IMR-90 (cell line): ENCODE data around the gene LLGL2. TPM values are rescaled to one million over a fixed set of nuclear protein-coding genes. Genes with fewer than 3 reads are reported as not detected.

Experiments
- ATAC-seq: fragments of 200-7000 bp; cut with Tn5 transposase; 2 replicates; pipeline ENCODE4 v1.9.1; 2020; ENCODE audit warnings: low read depth, mild to moderate bottlenecking, moderate library complexity
- BruUV-seq: library from RNA; stranded (reverse); fragments of 400-500 nt; replicated peaks from 2 replicates; lab custom pipeline; 2021; lab: Mats Ljungman, UMichigan
- CTCF ChIA-PET: fragments of 300-600 bp; formaldehyde crosslinking; extraction: SDS; loops from one replicate; lab custom pipeline; 2021; ENCODE audit warnings: antibody characterized with exemption; lab: Yijun Ruan, JAX
- POLR2A ChIA-PET: fragments of 300-600 bp; sonication (Branson Sonifier 250); formaldehyde crosslinking; loops from one replicate; lab custom pipeline; 2022; ENCODE audit warnings: antibody characterized with exemption; ENCODE audit not compliant: unreplicated experiment; lab: Charles Lee
- DNase-seq: peaks from one replicate; pipeline ENCODE4 v3.0.0; 2013
- H2AFZ ChIP-seq: replicated peaks from 2 replicates; pipeline ENCODE3; 2013; ENCODE audit warnings: low read length, mild to moderate bottlenecking; ENCODE audit not compliant: poor library complexity
- H2AK5ac ChIP-seq: 2 replicates; pipeline ENCODE4 v1.6.1; 2013; ENCODE audit warnings: low read depth, low read length, inconsistent platforms
- H2AK9ac ChIP-seq: replicated peaks from 2 replicates; pipeline ENCODE3; 2013; ENCODE audit warnings: mild to moderate bottlenecking, low read depth, low read length, moderate library complexity; ENCODE audit not compliant: poor library complexity
- H2BK120ac ChIP-seq: 2 replicates; pipeline ENCODE4 v1.6.1; 2013; ENCODE audit warnings: low read depth, low read length, inconsistent platforms
- H2BK15ac ChIP-seq: 3 replicates; pipeline ENCODE4 v1.6.1; 2013; ENCODE audit warnings: low read depth, low read length, inconsistent platforms
- H2BK20ac ChIP-seq: 2 replicates; pipeline ENCODE4 v1.6.1; 2013; ENCODE audit warnings: low read depth, mild to moderate bottlenecking, inconsistent platforms, low read length, moderate library complexity
- H2BK5ac ChIP-seq: 2 replicates; pipeline ENCODE4 v1.6.1; 2013; ENCODE audit warnings: mild to moderate bottlenecking, low read depth, low read length, inconsistent platforms; ENCODE audit not compliant: poor library complexity, severe bottlenecking
- H3K14ac ChIP-seq: replicated peaks from 2 replicates; pipeline ENCODE4 v1.6.1; 2013; ENCODE audit warnings: low read depth, low read length, inconsistent platforms
- H3K18ac ChIP-seq: 2 replicates; pipeline ENCODE4 v1.6.1; 2013; ENCODE audit warnings: low read depth, low read length, control low read depth
- H3K23ac ChIP-seq: 2 replicates; pipeline ENCODE4 v1.6.1; 2013; ENCODE audit warnings: low read depth, low read length, inconsistent platforms
- H3K27ac ChIP-seq: 2 replicates; pipeline ENCODE4 v1.5.1; 2013; ENCODE audit warnings: mild to moderate bottlenecking, control low read depth, low read length; ENCODE audit not compliant: insufficient read depth
- H3K27me3 ChIP-seq: 2 replicates; pipeline ENCODE4 v1.6.1; 2013; ENCODE audit warnings: low read length; ENCODE audit not compliant: control insufficient read depth, insufficient read depth
- H3K36me3 ChIP-seq: 2 replicates; pipeline ENCODE4 v1.6.1; 2013; ENCODE audit warnings: low read length, mixed read lengths; ENCODE audit not compliant: control insufficient read depth, insufficient read depth
- H3K4ac ChIP-seq: 2 replicates; pipeline ENCODE4 v1.6.1; 2013; ENCODE audit warnings: low read depth, low read length, inconsistent platforms
- H3K4me1 ChIP-seq: 2 replicates; pipeline ENCODE4 v1.6.1; 2013; ENCODE audit warnings: low read length, mixed read lengths; ENCODE audit not compliant: control insufficient read depth, insufficient read depth
- H3K4me2 ChIP-seq: 2 replicates; pipeline ENCODE4 v1.6.1; 2013; ENCODE audit warnings: low read depth, mild to moderate bottlenecking, control low read depth, low read length, moderate library complexity
- H3K4me3 ChIP-seq: 2 replicates; pipeline ENCODE4 v1.5.1; 2013; ENCODE audit warnings: low read depth, mild to moderate bottlenecking, control low read depth, low read length, moderate library complexity; ENCODE audit not compliant: insufficient read depth
- H3K56ac ChIP-seq: 2 replicates; pipeline ENCODE4 v1.6.1; 2013; ENCODE audit warnings: low read length, inconsistent platforms; ENCODE audit not compliant: insufficient read depth; ENCODE audit errors: extremely low read depth
- H3K79me1 ChIP-seq, 2 experiments: 2 replicates each; pipeline ENCODE4 v1.6.1; 2013; ENCODE audit warnings: low read length in 2 of 2, inconsistent platforms in 1 of 2, low read depth in 1 of 2
- H3K9ac ChIP-seq: 2 replicates; pipeline ENCODE4 v1.6.1; 2013; ENCODE audit warnings: low read depth, low read length, control low read depth
- H3K9me1 ChIP-seq: 2 replicates; pipeline ENCODE4 v1.6.1; 2013; ENCODE audit warnings: low read length, inconsistent platforms; ENCODE audit not compliant: insufficient read depth
- H3K9me3 ChIP-seq: 2 replicates; pipeline ENCODE4 v1.6.1; 2013; ENCODE audit warnings: low read length; ENCODE audit not compliant: control insufficient read depth, insufficient read depth
- H4K20me1 ChIP-seq: 2 replicates; pipeline ENCODE4 v1.6.1; 2013; ENCODE audit warnings: low read length, inconsistent platforms; ENCODE audit not compliant: insufficient read depth
- H4K5ac ChIP-seq: 2 replicates; pipeline ENCODE4 v1.6.1; 2013; ENCODE audit warnings: mild to moderate bottlenecking, low read depth, low read length, control low read depth
- H4K8ac ChIP-seq, 2 experiments: 2 replicates each; pipeline ENCODE4 v1.6.1; 2013; ENCODE audit warnings: low read depth in 2 of 2, low read length in 2 of 2, control low read depth in 1 of 2, inconsistent platforms in 1 of 2
- H4K91ac ChIP-seq: 2 replicates; pipeline ENCODE4 v1.6.1; 2013; ENCODE audit warnings: low read depth, low read length, inconsistent platforms; ENCODE audit not compliant: insufficient read depth
- BHLHE40 ChIP-seq: fragments of 150-350 bp; IDR thresholded peaks from 2 replicates; pipeline ENCODE4 v1.6.1; 2016; ENCODE audit warnings: mild to moderate bottlenecking, low read depth, low read length
- CEBPB ChIP-seq: IDR thresholded peaks from 2 replicates; pipeline ENCODE4 v1.6.1; 2012; ENCODE audit warnings: low read depth, low read length, improper control_type of control experiment
- CHD1 ChIP-seq: IDR thresholded peaks from 2 replicates; pipeline ENCODE4 v1.6.1; 2012; ENCODE audit warnings: low read depth, low read length, improper control_type of control experiment
- FOS ChIP-seq: fragments of 150-350 bp; IDR thresholded peaks from 2 replicates; pipeline ENCODE4 v1.6.1; 2016; ENCODE audit warnings: low read depth, low read length
- MAFK ChIP-seq: IDR thresholded peaks from 2 replicates; pipeline ENCODE4 v1.6.1; 2012; ENCODE audit warnings: low read depth, low read length, improper control_type of control experiment
- MAZ ChIP-seq: IDR thresholded peaks from 2 replicates; pipeline ENCODE4 v1.6.1; 2012; ENCODE audit warnings: low read depth, mild to moderate bottlenecking, low read length, improper control_type of control experiment, moderate library complexity, borderline replicate concordance
- MXI1 ChIP-seq: IDR thresholded peaks from 2 replicates; pipeline ENCODE4 v1.6.1; 2012; ENCODE audit warnings: low read depth, mild to moderate bottlenecking, low read length, moderate library complexity, borderline replicate concordance
- NFE2L2 ChIP-seq: fragments of 150-350 bp; IDR thresholded peaks from 2 replicates; pipeline ENCODE4 v1.6.1; 2016; ENCODE audit warnings: low read depth, mild to moderate bottlenecking, low read length
- POLR2A ChIP-seq: IDR thresholded peaks from 2 replicates; pipeline ENCODE4 v1.6.1; 2012; ENCODE audit warnings: mild to moderate bottlenecking, low read depth, low read length
- RAD21 ChIP-seq: IDR thresholded peaks from 2 replicates; pipeline ENCODE4 v1.6.1; 2012; ENCODE audit warnings: low read length, improper control_type of control experiment
- RCOR1 ChIP-seq: IDR thresholded peaks from 2 replicates; pipeline ENCODE4 v1.6.1; 2012; ENCODE audit warnings: mild to moderate bottlenecking, low read length, improper control_type of control experiment; ENCODE audit not compliant: insufficient replicate concordance
- RFX5 ChIP-seq: IDR thresholded peaks from 2 replicates; pipeline ENCODE4 v1.8.0; 2012; ENCODE audit warnings: low read depth, mild to moderate bottlenecking, low read length, moderate library complexity
- SMC3 ChIP-seq: fragments of 150-350 bp; IDR thresholded peaks from 2 replicates; pipeline ENCODE4 v1.6.1; 2016; ENCODE audit warnings: low read depth, mild to moderate bottlenecking, antibody characterized with exemption, low read length, moderate library complexity
- USF2 ChIP-seq: fragments of 150-350 bp; IDR thresholded peaks from 2 replicates; pipeline ENCODE4 v1.6.1; 2017; ENCODE audit warnings: mild to moderate bottlenecking, antibody characterized with exemption, low read length, low read depth
- WGBS, 2 experiments: methylation state at CpG; one replicate each; pipeline versions ENCODE4 v1.1.5 to v1.1.7; 2013; ENCODE audit warnings: missing lambda C conversion rate in 2 of 2; ENCODE audit not compliant: insufficient read length in 1 of 2; ENCODE audit errors: extremely low coverage in 2 of 2; 5-methylcytosine and 5-hydroxymethylcytosine counted together
- dilution Hi-C: fragments of 300-500 bp; cut with HindIII; formaldehyde crosslinking; loops from one replicate; pipeline ENCODE4 v1.14.3; 2018; ENCODE audit warnings: low sequenced_read_pairs; ENCODE audit not compliant: unreplicated experiment
- in situ Hi-C: fragments of 300-500 bp; cut with MboI; formaldehyde crosslinking; loops from 3 replicates; pipeline ENCODE4 v1.14.3; 2019; ENCODE audit warnings: low sequenced_read_pairs, inconsistent platforms, mixed read lengths
- intact Hi-C: fragments of 100-400 bp; cut with micrococcal nuclease; formaldehyde crosslinking; loops from 2 replicates; pipeline ENCODE4 v1.10.0; 2022
- polyA plus RNA-seq, 3 experiments: library from polyadenylated mRNA; depleted of rRNA; stranded (reverse); fragments of >200 nt; gene quantifications; 2 replicates each; pipeline ENCODE4 v1.2.3, GENCODE V29; 2012; ENCODE audit warnings: low replicate concordance in 1 of 3
- total RNA-seq: library from RNA; depleted of rRNA; stranded (reverse); fragments of >200 nt; gene quantifications from 2 replicates; pipeline ENCODE4 v1.2.3, GENCODE V29; 2012
- TF ChIP-seq, protein P1 (sequence below): conservative IDR thresholded peaks from 2 replicates; pipeline ENCODE4 v1.5.1; 2012; ENCODE audit warnings: mild to moderate bottlenecking, low read depth, low read length, improper control_type of control experiment

LLGL2 gene
- total and polyA plus RNA-seq, 2 of the 4 experiments (the other 2 are of a cell fraction) = 0.54 to 0.72 TPM

DNA sequence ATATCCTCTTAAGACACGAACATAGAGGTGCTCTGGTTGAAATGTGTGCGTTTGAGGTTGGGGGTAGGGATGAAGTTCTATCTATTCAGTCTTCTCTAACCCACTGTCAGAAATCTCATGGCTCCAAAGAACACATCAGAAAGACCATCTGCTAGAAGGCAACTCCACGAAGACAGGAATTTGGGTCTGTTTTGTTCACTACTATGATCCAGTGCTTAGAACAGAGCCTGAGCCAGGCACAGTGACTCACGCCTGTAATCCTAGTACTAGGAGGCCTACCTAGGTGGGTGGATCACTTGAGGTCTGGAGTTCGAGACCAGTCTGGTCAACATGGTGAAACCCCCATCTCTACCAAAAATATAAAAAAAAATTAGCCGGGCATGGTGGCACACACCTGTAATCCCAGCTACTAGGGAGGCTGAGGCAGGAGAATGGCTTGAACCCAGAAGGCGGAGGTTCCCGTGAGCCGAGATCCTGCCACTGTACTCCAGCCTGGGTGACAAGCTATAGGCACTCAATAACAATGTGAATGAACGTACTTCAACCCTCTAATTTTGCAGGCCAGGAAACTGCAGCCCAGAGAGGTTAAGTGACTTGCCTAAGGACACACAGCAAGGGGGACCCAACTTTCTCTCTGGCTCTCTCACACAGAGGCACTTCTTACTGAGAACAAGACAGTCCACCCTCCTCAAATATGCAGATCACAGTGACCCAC, 12.4 kb upstream of the LLGL2 start:
- peaks cover 13% of the 10 kb centered on the region; the same call in 1 of the 2 replicates for H3K9me1 ChIP-seq
- intact Hi-C loops (loop anchor here (10.0 kb wide), 1 partner anchor 238 kb away; the partner anchor contains the start of gene MIF4GD), in situ Hi-C loops (loop anchor here (5.0 kb wide), 1 partner anchor 86 kb away; no protein-coding TSS in a partner anchor), dilution Hi-C loops (no loop called here)
- no peak overlapping the region for H4K8ac ChIP-seq
- no peak overlapping the region for H2BK5ac ChIP-seq
- H3K23ac ChIP-seq = no peak overlapping the region
- no peak overlapping the region for H3K9ac ChIP-seq
- WGBS, 2 experiments = 100% methylated on average over 3 of the region's 10 CpGs; no CpG with 5 or more reads in 1 of the 2 experiments
- H4K91ac ChIP-seq = no peak overlapping the region
- no peak overlapping the region for H3K18ac ChIP-seq
- H3K27ac ChIP-seq = no peak overlapping the region
- no peaks in the 10 kb centered on the region for H3K27me3 ChIP-seq
- H3K14ac ChIP-seq = no peak overlapping the region
- ATAC-seq = no peak
- H4K20me1 ChIP-seq = peaks cover 42% of the 10 kb centered on the region
- H3K36me3 ChIP-seq = peaks cover 15% of the 10 kb centered on the region
- no peak overlapping the region for H2AK9ac ChIP-seq
- H4K5ac ChIP-seq = no peak overlapping the region
- no peak overlapping the region for H3K4me3 ChIP-seq
- no TSS peak for BruUV-seq
- no peak overlapping the region for H3K56ac ChIP-seq
- ChIA-PET POLR2A (no interaction called here), CTCF (interaction anchor here (0.6 kb wide), 1 partner anchor 32 kb away, joined by 3 read pairs; no protein-coding TSS in a partner anchor)
- no peak overlapping the region for H2AFZ ChIP-seq
- no peak overlapping the region for H2BK20ac ChIP-seq
- no peak overlapping the region for H2BK120ac ChIP-seq
- H3K4me2 ChIP-seq = no peak overlapping the region
- H3K4ac ChIP-seq = no peak overlapping the region
- peak; percentile 50 for DNase-seq
- H3K79me1 ChIP-seq = peaks cover 33 to 80% of the 10 kb centered on the region in 2 experiments
- peaks cover 15% of the 10 kb centered on the region for H3K4me1 ChIP-seq
- H3K9me3 ChIP-seq = no peaks in the 10 kb centered on the region
- no peak overlapping the region for H2BK15ac ChIP-seq
- H2AK5ac ChIP-seq = no peak overlapping the region
- no peak for TF ChIP-seq MXI1
- no peak for TF ChIP-seq POLR2A
- no peak for TF ChIP-seq CEBPB
- TF ChIP-seq, protein P1, sequence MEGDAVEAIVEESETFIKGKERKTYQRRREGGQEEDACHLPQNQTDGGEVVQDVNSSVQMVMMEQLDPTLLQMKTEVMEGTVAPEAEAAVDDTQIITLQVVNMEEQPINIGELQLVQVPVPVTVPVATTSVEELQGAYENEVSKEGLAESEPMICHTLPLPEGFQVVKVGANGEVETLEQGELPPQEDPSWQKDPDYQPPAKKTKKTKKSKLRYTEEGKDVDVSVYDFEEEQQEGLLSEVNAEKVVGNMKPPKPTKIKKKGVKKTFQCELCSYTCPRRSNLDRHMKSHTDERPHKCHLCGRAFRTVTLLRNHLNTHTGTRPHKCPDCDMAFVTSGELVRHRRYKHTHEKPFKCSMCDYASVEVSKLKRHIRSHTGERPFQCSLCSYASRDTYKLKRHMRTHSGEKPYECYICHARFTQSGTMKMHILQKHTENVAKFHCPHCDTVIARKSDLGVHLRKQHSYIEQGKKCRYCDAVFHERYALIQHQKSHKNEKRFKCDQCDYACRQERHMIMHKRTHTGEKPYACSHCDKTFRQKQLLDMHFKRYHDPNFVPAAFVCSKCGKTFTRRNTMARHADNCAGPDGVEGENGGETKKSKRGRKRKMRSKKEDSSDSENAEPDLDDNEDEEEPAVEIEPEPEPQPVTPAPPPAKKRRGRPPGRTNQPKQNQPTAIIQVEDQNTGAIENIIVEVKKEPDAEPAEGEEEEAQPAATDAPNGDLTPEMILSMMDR = no peak
- no peak for TF ChIP-seq BHLHE40
- no peak for TF ChIP-seq FOS
- TF ChIP-seq CHD1 = no peak
- no peak for TF ChIP-seq RAD21
- TF ChIP-seq USF2 = no peak
- TF ChIP-seq SMC3 = no peak
- no peak for TF ChIP-seq RCOR1
- no peak for TF ChIP-seq NFE2L2
- TF ChIP-seq RFX5 = no peak
- TF ChIP-seq MAZ = no peak
- no peak for TF ChIP-seq MAFK
